Right lobe of liver (tissue), 4 donors: ENCODE data around the gene LOC101059915.

Experiments
- POLR2A ChIP-seq: fragments of 450-650 bp; IDR thresholded peaks from one replicate; pipeline ENCODE4 v1.6.1; 2017; ENCODE audit warnings: antibody characterized with exemption, mild to moderate bottlenecking
- TF ChIP-seq, protein P1 (sequence below), 4 donors: fragments of 200-600 bp in 3 of 4; fragments of 450-650 bp in 1 of 4; IDR thresholded peaks; one replicate each; pipeline versions ENCODE4 v1.5.1 to v1.8.0; 2016 to 2022; ENCODE audit warnings: antibody characterized with exemption in 4 of 4, mild to moderate bottlenecking in 2 of 4
- donor health status: DM: no; HTN: no; CAD: no.
- donor health status: DM: no; HTN: no; CAD: no.
- donor health status: DM: no; HTN: yes; CAD: no.

DNA sequence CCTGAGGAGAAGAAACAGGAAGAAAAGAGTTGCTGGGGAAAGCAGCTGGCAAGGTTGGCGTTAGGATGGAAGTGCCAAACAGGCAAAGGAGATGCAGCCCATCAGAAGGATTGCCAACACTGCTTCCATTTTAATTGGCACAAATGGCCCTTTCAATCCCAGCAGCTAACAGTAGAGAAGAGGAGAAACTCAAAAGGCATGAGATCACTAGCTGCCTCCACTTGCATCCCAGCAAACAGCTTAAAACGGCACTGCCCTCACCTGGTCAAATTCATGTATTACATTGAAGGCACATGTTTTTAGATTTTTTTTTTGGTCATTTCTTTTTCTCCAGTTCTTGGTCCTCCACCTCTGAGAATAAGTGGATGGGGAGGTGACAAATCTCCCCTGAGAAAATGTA lies 14.9 kb upstream of the LOC101059915 start:
- no peak for TF ChIP-seq POLR2A
- TF ChIP-seq, protein P1, sequence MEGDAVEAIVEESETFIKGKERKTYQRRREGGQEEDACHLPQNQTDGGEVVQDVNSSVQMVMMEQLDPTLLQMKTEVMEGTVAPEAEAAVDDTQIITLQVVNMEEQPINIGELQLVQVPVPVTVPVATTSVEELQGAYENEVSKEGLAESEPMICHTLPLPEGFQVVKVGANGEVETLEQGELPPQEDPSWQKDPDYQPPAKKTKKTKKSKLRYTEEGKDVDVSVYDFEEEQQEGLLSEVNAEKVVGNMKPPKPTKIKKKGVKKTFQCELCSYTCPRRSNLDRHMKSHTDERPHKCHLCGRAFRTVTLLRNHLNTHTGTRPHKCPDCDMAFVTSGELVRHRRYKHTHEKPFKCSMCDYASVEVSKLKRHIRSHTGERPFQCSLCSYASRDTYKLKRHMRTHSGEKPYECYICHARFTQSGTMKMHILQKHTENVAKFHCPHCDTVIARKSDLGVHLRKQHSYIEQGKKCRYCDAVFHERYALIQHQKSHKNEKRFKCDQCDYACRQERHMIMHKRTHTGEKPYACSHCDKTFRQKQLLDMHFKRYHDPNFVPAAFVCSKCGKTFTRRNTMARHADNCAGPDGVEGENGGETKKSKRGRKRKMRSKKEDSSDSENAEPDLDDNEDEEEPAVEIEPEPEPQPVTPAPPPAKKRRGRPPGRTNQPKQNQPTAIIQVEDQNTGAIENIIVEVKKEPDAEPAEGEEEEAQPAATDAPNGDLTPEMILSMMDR (IDR thresholded peaks at IDR 0.05): peak; percentile 49 to 67 (median 63)
